ENCODE results near the gene ATP12A.
A peak's percentile ranks its signal among the peaks of the same experiment; 100 is the strongest.

ATP12A gene

DNA sequence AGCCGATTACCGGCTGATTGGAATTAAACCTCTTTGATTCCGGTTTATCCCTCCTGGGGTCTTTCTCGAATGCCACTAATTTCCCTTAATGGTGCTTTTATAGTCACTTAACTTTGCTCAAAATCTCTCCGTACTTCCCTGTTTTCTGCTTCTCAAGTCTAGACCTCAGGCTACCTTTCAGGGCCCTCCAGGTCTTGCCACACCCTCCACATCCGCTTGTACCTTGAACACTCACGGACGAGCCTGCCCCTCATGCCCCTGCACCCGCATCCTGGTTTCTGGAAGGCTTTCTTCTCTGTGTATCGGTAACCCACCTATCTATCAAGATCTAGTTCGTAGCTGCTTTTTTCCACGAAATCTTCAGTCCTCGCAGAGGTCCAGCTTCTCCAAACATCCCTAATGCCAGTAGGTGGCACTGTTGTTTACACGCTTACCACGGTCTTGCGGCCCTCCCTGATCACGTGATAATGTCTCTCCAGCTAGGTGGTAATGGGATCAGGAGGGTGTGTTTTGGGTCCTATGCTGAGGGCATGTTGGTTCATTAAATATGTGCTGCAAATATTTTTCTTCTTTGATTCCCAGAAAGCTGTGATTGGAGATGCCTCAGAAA is 13.8 kb downstream of the ATP12A start:
- no peak for TF ChIP-seq LEF1 (IDR thresholded peaks at IDR 0.05; ENCODE audit: borderline replicate concordance)
- ChIA-PET CTCF (interaction anchor here (0.6 to 2.1 kb wide), 10 partner anchors 9 to 1595 kb away, joined by 3 to 7 read pairs (median 4); no protein-coding TSS in a partner anchor), POLR2A (interaction anchor here (1.0 kb wide), 1 partner anchor 11 kb away, joined by 3 read pairs; no protein-coding TSS in a partner anchor)
- peak; percentile 61 for DNase-seq (ENCODE audit: extremely low spot score)

DNA sequence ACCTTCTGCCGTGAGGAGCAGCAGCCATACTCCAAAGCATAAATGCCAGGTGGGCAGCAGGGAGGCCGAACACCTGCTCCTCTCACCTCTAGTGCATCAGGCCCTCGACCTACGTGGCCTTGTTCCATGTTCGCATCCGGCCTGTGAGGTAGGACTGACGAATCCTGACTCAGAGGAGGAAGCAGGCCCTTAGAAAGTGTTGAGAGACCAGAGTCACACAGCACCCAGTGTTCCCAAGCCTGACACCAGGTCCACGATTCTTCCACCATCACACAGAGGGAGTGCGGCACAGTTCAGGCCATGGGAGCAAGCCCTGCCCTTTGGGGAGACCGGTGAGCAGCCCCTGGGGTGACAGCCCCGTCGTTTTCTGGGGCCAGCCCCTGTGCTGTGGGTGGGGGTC is 14.7 kb downstream of the ATP12A start:
- POLR2A ChIA-PET = no interaction called here
- CTCF ChIA-PET = interaction anchor here (1.3 kb wide), 1 partner anchor 19 kb away, joined by 3 read pairs; no protein-coding TSS in a partner anchor
- no peak for TF ChIP-seq CTBP1 (IDR thresholded peaks at IDR 0.05; ENCODE audit: borderline replicate concordance)
- no peak for TF ChIP-seq HDGF (IDR thresholded peaks at IDR 0.05; ENCODE audit: borderline replicate concordance)
- no peak for TF ChIP-seq ZNF384 (IDR thresholded peaks at IDR 0.05)
- no peak for TF ChIP-seq LEF1 (IDR thresholded peaks at IDR 0.05; ENCODE audit: borderline replicate concordance)
- TF ChIP-seq ARNT (IDR thresholded peaks at IDR 0.05) = no peak
- no peak for TF ChIP-seq FOXA1 (IDR thresholded peaks at IDR 0.05)
- TF ChIP-seq BHLHE40 (IDR thresholded peaks at IDR 0.05; ENCODE audit: borderline replicate concordance) = no peak
- no peak for TF ChIP-seq ELF4 (IDR thresholded peaks at IDR 0.05)
- no peak for TF ChIP-seq SUZ12 (IDR thresholded peaks at IDR 0.05)
- TF ChIP-seq SP1 (IDR thresholded peaks at IDR 0.05) = no peak
- no peak for TF ChIP-seq NFRKB (IDR thresholded peaks at IDR 0.05)
- TF ChIP-seq L3MBTL2 (conservative IDR thresholded peaks at IDR 0.05) = no peak
- no peak for DNase-seq (ENCODE audit: extremely low spot score)

DNA sequence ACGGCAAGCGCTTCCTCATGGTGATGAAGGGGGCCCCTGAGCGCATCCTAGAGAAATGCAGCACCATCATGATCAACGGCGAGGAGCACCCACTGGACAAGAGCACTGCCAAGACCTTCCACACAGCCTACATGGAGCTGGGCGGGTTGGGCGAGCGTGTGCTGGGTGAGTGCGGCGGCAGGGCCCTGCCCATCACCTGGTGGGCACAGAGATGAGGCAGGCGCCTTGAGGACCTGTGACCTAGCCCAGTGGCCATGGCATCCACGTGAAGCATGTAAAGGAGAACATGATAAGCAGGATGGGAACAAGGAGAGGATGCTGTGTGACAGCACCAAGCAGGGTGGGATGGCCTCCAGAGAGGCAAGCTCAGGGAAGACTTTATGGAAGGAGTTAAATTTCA is 18.5 kb downstream of the ATP12A start:
- DNase-seq (ENCODE audit: extremely low spot score) = no peak
- TF ChIP-seq LEF1 (IDR thresholded peaks at IDR 0.05; ENCODE audit: borderline replicate concordance) (no peak), FOXK2 (IDR thresholded peaks at IDR 0.05) (no peak)
- POLR2A ChIA-PET = no interaction called here
- CTCF ChIA-PET = interaction anchor here (0.6 kb wide), 1 partner anchor 31 kb away, joined by 5 read pairs; no protein-coding TSS in a partner anchor

DNA sequence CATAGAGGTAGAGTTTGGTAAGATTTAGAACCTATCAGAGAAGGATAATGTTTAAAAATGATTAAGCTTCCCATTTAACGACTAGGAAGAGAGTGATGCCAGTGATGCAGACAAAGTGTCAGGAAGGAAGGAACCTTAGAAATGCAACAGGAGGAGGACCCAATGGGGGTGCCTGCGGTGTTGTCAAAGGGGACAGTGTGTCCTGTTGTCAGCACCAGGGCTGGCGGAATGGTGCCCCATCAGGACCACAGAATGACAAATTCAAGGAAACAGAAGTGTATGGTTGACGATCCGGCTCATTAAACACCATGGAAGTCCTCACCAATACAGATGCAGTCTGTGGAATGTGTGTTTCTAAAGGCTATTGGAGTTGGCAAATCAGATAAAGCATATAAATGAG is 19.3 kb downstream of the ATP12A start:
- ChIA-PET POLR2A (no interaction called here), CTCF (interaction anchor here (0.6 kb wide), 1 partner anchor 30 kb away, joined by 5 read pairs; no protein-coding TSS in a partner anchor)
- TF ChIP-seq NFRKB (IDR thresholded peaks at IDR 0.05) (no peak), LEF1 (IDR thresholded peaks at IDR 0.05; ENCODE audit: borderline replicate concordance) (no peak)
- no peak for DNase-seq (ENCODE audit: extremely low spot score)

DNA sequence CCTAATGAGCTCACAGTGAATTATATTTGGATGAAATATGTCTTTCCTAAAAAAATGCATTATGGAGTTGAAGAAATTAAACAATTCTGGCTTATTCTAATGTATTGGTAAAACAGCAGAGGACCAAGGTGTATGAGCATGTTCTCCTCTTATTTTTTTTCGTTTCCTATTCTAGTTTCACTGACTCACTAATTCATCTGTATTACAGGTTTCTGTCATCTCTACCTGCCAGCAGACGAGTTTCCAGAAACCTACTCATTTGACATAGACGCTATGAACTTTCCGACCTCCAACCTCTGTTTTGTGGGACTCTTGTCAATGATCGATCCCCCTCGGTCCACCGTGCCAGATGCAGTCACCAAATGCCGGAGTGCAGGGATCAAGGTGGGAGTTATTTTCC is 20.3 kb downstream of the ATP12A start:
- no peak for DNase-seq (ENCODE audit: extremely low spot score)
- CTCF ChIA-PET = no interaction called here
- POLR2A ChIA-PET = no interaction called here
- TF ChIP-seq SP1 (IDR thresholded peaks at IDR 0.05) = no peak
- no peak for TF ChIP-seq FOXM1 (IDR thresholded peaks at IDR 0.05; ENCODE audit: borderline replicate concordance)
- TF ChIP-seq FOXA1 (IDR thresholded peaks at IDR 0.05) = no peak
- no peak for TF ChIP-seq SUZ12 (IDR thresholded peaks at IDR 0.05)
- TF ChIP-seq HDGF (IDR thresholded peaks at IDR 0.05; ENCODE audit: borderline replicate concordance) = no peak
- TF ChIP-seq LEF1 (IDR thresholded peaks at IDR 0.05; ENCODE audit: borderline replicate concordance) = no peak
- no peak for TF ChIP-seq NFRKB (IDR thresholded peaks at IDR 0.05)
- TF ChIP-seq, protein P1, sequence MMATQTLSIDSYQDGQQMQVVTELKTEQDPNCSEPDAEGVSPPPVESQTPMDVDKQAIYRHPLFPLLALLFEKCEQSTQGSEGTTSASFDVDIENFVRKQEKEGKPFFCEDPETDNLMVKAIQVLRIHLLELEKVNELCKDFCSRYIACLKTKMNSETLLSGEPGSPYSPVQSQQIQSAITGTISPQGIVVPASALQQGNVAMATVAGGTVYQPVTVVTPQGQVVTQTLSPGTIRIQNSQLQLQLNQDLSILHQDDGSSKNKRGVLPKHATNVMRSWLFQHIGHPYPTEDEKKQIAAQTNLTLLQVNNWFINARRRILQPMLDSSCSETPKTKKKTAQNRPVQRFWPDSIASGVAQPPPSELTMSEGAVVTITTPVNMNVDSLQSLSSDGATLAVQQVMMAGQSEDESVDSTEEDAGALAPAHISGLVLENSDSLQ (IDR thresholded peaks at IDR 0.05) = no peak

DNA sequence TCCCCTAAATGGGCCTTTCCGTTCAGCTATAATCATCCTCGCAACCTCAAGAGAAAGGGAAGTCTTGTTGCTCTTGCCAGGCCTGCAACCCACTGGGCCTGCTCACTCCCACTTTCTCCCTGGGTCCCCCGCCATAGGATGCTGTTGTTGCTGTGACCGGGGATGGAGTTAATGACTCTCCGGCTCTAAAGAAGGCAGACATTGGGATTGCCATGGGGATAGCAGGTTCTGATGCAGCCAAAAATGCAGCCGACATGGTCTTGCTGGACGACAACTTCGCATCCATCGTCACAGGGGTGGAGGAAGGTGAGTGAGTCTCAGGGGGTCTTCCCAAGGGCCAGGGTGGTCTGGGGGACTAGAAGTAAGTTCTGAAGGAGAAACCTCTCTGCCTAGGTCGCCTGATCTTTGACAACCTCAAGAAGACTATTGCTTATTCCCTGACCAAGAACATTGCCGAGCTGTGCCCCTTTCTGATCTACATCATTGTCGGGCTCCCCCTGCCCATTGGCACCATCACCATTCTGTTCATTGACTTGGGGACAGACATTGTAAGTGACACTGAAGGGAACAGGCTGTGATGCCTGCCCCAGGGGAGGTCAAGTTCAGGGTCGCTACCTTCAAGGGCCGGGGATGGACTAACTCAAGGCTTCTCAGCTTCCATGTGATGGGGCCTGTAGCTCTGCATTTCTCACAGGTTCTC is 26.8 kb downstream of the ATP12A start:
- TF ChIP-seq HDGF (IDR thresholded peaks at IDR 0.05; ENCODE audit: borderline replicate concordance) = no peak
- no peak for TF ChIP-seq FOXA1 (IDR thresholded peaks at IDR 0.05)
- TF ChIP-seq FOXK2 (IDR thresholded peaks at IDR 0.05) = no peak
- TF ChIP-seq, protein P1 (IDR thresholded peaks at IDR 0.05) = no peak
- TF ChIP-seq BHLHE40 (IDR thresholded peaks at IDR 0.05; ENCODE audit: borderline replicate concordance) = no peak
- TF ChIP-seq CTBP1 (IDR thresholded peaks at IDR 0.05; ENCODE audit: borderline replicate concordance) = no peak
- no peak for TF ChIP-seq TARDBP (IDR thresholded peaks at IDR 0.05)
- no peak for TF ChIP-seq LEF1 (IDR thresholded peaks at IDR 0.05; ENCODE audit: borderline replicate concordance)
- no peak for TF ChIP-seq L3MBTL2 (conservative IDR thresholded peaks at IDR 0.05)
- TF ChIP-seq NFRKB (IDR thresholded peaks at IDR 0.05) = no peak
- no peak for TF ChIP-seq FOXM1 (IDR thresholded peaks at IDR 0.05; ENCODE audit: borderline replicate concordance)
- no peak for TF ChIP-seq ARNT (IDR thresholded peaks at IDR 0.05)
- no peak for TF ChIP-seq SUZ12 (IDR thresholded peaks at IDR 0.05)
- no peak for TF ChIP-seq SP1 (IDR thresholded peaks at IDR 0.05)
- no peak for TF ChIP-seq ELF4 (IDR thresholded peaks at IDR 0.05)
- no peak for TF ChIP-seq ZNF384 (IDR thresholded peaks at IDR 0.05)
- ChIA-PET POLR2A (no interaction called here), CTCF (interaction anchor here (0.6 kb wide), 1 partner anchor 436 kb away, joined by 3 read pairs; no protein-coding TSS in a partner anchor)
- DNase-seq (ENCODE audit: extremely low spot score) = no peak

DNA sequence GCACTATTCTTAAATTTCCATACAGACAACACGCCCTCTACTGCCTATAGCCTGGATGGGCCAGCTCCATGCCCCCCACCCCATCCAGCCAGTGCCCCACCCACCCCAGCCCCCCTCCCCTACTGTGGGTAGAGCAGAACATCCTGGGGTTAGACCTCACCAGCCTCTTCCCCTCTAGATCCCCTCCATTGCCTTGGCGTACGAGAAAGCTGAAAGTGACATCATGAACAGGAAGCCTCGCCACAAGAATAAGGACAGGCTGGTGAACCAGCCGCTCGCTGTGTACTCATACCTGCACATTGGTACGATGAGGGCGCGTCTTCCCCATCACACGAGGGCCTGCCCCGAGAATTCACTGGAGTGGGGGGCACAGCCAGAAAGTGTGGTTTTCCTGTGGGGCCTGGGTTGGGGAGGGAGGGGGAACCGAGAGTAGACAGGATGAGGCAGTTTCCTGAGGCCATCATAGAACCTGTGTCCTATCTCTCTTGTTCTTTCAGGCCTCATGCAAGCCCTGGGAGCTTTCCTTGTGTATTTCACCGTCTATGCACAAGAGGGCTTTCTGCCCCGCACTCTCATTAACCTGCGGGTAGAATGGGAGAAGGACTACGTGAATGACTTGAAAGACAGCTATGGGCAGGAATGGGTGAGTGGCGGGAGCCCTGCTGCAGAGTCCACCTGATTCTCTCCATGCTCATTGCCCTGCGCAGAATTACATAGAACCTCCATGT is 29.1 kb downstream of the ATP12A start:
- no peak for TF ChIP-seq BHLHE40 (IDR thresholded peaks at IDR 0.05; ENCODE audit: borderline replicate concordance)
- no peak for DNase-seq (ENCODE audit: extremely low spot score)
- CTCF ChIA-PET = no interaction called here
- POLR2A ChIA-PET = no interaction called here

Measured in HEK293T (cell line).